Stomach (tissue), 4 donors: ENCODE data around the gene ANKRD33.

Experiments used
- POLR2A ChIP-seq, 4 donors: fragments of 450-650 bp; IDR thresholded peaks; one replicate each; pipeline ENCODE4 v1.6.1; 2016; ENCODE audit warnings: antibody characterized with exemption in 4 of 4, control low read depth in 2 of 4, mild to moderate bottlenecking in 1 of 4, moderate library complexity in 1 of 4
- TF ChIP-seq, protein P1 (sequence below), 7 experiments: fragments of 450-650 bp in 4 of 7; fragments of 200-600 bp in 3 of 7; sonication (generic) in 3 of 7; IDR thresholded peaks; one replicate each; pipeline ENCODE4 v1.5.1; 2016 to 2019; ENCODE audit warnings: antibody characterized with exemption in 7 of 7, control low read depth in 2 of 7, mild to moderate bottlenecking in 1 of 7

- TF ChIP-seq POLR2A (IDR thresholded peaks at IDR 0.05) = no peak
- TF ChIP-seq, protein P1, sequence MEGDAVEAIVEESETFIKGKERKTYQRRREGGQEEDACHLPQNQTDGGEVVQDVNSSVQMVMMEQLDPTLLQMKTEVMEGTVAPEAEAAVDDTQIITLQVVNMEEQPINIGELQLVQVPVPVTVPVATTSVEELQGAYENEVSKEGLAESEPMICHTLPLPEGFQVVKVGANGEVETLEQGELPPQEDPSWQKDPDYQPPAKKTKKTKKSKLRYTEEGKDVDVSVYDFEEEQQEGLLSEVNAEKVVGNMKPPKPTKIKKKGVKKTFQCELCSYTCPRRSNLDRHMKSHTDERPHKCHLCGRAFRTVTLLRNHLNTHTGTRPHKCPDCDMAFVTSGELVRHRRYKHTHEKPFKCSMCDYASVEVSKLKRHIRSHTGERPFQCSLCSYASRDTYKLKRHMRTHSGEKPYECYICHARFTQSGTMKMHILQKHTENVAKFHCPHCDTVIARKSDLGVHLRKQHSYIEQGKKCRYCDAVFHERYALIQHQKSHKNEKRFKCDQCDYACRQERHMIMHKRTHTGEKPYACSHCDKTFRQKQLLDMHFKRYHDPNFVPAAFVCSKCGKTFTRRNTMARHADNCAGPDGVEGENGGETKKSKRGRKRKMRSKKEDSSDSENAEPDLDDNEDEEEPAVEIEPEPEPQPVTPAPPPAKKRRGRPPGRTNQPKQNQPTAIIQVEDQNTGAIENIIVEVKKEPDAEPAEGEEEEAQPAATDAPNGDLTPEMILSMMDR (IDR thresholded peaks at IDR 0.05) = no peak
Measured at GRCh38 chr12:51907856-51908425, 20.0 kb downstream of the ANKRD33 start.
